Measurements from ENCODE around the gene CACNA2D3. TPM values are rescaled to one million over a fixed set of nuclear protein-coding genes. Genes with fewer than 3 reads are reported as not detected.

CACNA2D3 gene
- total RNA-seq, 4 donors from 2014 or later, result 0.83 to 5.0 (median 2.5) TPM

DNA sequence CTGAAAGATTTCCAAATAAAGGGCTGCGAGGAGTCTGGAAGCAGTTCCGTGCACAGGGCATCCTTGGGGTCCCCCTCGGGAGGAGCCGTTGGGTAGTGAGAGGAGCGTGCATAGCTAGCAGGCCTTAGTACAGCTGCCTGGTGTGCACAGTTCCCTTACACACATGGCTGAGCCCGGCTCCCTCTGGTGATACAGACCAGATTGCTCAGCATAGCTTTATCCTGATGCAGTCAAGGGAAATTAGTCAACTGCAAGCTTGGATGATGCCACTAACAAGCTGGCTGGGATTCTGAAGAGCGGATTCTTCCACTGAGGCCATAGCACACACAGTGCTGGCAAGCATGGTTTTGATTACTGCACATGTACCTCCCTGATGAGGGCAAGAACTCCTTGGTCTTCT lies 456.1 kb downstream of the CACNA2D3 start:
- H3K4me3 ChIP-seq, result no peak overlapping the region
- no peaks in the 10 kb centered on the region for H3K4me1 ChIP-seq
- no peak for DNase-seq
- intact Hi-C loops (cut with DNase I; ENCODE audit: low total_unique reads), result no loop called here
- no peaks in the 10 kb centered on the region for H3K9me3 ChIP-seq
- no peak overlapping the region for H3K27ac ChIP-seq
- no peaks in the 10 kb centered on the region for H3K27me3 ChIP-seq
- no peaks in the 10 kb centered on the region for H3K36me3 ChIP-seq
- TF ChIP-seq, protein P1, sequence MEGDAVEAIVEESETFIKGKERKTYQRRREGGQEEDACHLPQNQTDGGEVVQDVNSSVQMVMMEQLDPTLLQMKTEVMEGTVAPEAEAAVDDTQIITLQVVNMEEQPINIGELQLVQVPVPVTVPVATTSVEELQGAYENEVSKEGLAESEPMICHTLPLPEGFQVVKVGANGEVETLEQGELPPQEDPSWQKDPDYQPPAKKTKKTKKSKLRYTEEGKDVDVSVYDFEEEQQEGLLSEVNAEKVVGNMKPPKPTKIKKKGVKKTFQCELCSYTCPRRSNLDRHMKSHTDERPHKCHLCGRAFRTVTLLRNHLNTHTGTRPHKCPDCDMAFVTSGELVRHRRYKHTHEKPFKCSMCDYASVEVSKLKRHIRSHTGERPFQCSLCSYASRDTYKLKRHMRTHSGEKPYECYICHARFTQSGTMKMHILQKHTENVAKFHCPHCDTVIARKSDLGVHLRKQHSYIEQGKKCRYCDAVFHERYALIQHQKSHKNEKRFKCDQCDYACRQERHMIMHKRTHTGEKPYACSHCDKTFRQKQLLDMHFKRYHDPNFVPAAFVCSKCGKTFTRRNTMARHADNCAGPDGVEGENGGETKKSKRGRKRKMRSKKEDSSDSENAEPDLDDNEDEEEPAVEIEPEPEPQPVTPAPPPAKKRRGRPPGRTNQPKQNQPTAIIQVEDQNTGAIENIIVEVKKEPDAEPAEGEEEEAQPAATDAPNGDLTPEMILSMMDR (IDR thresholded peaks at IDR 0.05), result no peak
- no peak for TF ChIP-seq POLR2A (IDR thresholded peaks at IDR 0.05)

DNA sequence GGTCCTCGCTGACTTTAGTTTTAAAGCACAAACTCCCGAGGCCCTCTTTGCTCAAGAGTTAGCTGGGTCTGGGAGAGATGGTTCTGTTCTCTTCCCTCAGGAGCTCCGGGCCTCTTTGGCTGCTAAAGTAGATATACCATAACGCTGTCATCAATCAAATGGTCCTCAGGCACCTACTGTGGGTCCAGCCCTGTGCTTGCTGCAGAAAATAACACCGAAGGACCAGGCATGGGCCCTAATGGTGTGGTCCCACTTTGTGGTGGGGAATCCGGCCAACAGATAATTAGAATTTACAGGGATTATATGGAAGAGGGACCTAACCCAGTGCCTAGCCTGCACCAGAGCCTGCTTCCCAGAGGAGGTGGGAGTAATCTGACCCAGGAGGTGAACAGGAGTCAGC lies 458.1 kb downstream of the CACNA2D3 start:
- intact Hi-C loops (cut with DNase I; ENCODE audit: low total_unique reads), result no loop called here
- H3K9me3 ChIP-seq, result no peaks in the 10 kb centered on the region
- no peak overlapping the region for H3K27ac ChIP-seq
- H3K4me3 ChIP-seq, result no peak overlapping the region
- no peak for TF ChIP-seq POLR2A (IDR thresholded peaks at IDR 0.05)
- no peaks in the 10 kb centered on the region for H3K4me1 ChIP-seq
- H3K36me3 ChIP-seq, result no peaks in the 10 kb centered on the region
- H3K27me3 ChIP-seq, result no peaks in the 10 kb centered on the region
- no peak for DNase-seq

DNA sequence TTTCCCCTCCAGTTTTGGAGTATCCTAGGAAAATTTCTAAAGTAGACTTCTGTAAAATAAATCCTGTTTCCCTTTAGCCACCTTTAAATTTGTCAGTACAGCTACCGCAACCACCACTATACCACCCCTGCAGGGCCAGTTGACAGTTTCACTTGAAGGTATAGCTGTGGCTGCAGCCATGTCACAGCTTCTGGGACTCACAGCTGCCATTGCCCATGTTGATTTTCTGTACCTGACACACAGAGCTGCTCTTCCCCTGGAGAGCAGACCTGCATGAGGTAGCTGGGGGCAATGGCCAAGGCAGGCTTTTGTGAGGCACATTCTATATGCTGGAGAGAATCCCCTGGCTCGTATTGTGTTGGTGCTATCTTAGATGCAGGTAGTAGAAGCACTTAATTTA lies 460.1 kb downstream of the CACNA2D3 start:
- Histone ChIP-seq H3K9me3 (no peaks in the 10 kb centered on the region), H3K4me3 (no peak overlapping the region), H3K36me3 (no peaks in the 10 kb centered on the region), H3K27me3 (no peaks in the 10 kb centered on the region), H3K4me1 (no peaks in the 10 kb centered on the region), H3K27ac (no peak overlapping the region)
- DNase-seq, result no peak
- intact Hi-C loops (cut with DNase I; ENCODE audit: low total_unique reads), result no loop called here
- TF ChIP-seq, protein P1 (IDR thresholded peaks at IDR 0.05), result no peak
- no peak for TF ChIP-seq POLR2A (IDR thresholded peaks at IDR 0.05)

DNA sequence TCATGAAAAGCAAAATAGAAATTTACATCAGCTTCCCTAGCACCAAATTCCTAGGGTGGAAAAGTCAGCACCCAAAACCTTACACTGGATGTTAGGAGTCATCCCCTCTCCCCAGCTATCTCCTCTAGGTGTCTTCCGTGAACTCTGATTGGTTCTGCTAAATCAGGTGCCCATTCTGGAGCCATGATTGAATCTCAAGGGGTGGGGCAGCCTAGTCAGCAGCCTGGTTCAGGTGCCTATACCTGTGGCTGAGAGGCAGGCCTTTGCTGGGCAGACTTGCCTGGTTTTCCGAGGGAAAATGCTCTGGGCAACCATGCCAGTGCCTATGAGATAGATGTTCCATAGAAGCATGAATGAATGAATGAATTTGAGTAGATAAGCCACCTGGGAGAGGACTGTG lies 468.8 kb downstream of the CACNA2D3 start:
- Histone ChIP-seq H3K4me3 (no peak overlapping the region), H3K27me3 (no peaks in the 10 kb centered on the region), H3K27ac (no peak overlapping the region), H3K9me3 (no peaks in the 10 kb centered on the region), H3K36me3 (no peaks in the 10 kb centered on the region), H3K4me1 (no peaks in the 10 kb centered on the region)
- TF ChIP-seq, protein P1 (IDR thresholded peaks at IDR 0.05), result no peak
- TF ChIP-seq POLR2A (IDR thresholded peaks at IDR 0.05), result no peak
- DNase-seq, result no peak
- intact Hi-C loops (cut with DNase I; ENCODE audit: low total_unique reads), result no loop called here

GRCh38 chr3:54593653-54594052 lies 471.3 kb downstream of the CACNA2D3 start:
- Histone ChIP-seq H3K4me1 (no peaks in the 10 kb centered on the region), H3K27ac (no peak overlapping the region), H3K36me3 (no peaks in the 10 kb centered on the region), H3K9me3 (no peaks in the 10 kb centered on the region), H3K4me3 (no peak overlapping the region), H3K27me3 (no peaks in the 10 kb centered on the region)
- DNase-seq, result no peak
- no peak for TF ChIP-seq POLR2A (IDR thresholded peaks at IDR 0.05)
- TF ChIP-seq, protein P1 (IDR thresholded peaks at IDR 0.05), result no peak
- intact Hi-C loops (cut with DNase I; ENCODE audit: low total_unique reads), result no loop called here

- H3K4me1 ChIP-seq, result no peaks in the 10 kb centered on the region
- H3K36me3 ChIP-seq, result no peaks in the 10 kb centered on the region
- no peaks in the 10 kb centered on the region for H3K9me3 ChIP-seq
- intact Hi-C loops (cut with DNase I; ENCODE audit: low total_unique reads), result no loop called here
- no peak for TF ChIP-seq POLR2A (IDR thresholded peaks at IDR 0.05)
- TF ChIP-seq, protein P1 (IDR thresholded peaks at IDR 0.05), result no peak
- DNase-seq, result no peak
- no peak overlapping the region for H3K4me3 ChIP-seq
- no peaks in the 10 kb centered on the region for H3K27me3 ChIP-seq
- no peak overlapping the region for H3K27ac ChIP-seq
These were observed 473.7 kb downstream of the CACNA2D3 start for GRCh38 chr3:54596087-54596486.

Measured in uterus (tissue), 4 donors.